ENCODE data around the gene MYO1G. TPM values are rescaled to one million over a fixed set of nuclear protein-coding genes. Genes with fewer than 3 reads are reported as not detected.

The MYO1G gene
- total RNA-seq, 1 donor from 2014 or later: 154 TPM

GRCh38 chr7:44960011-44960580 is 18.7 kb downstream of the MYO1G start:
- no peak for TF ChIP-seq CTCF (IDR thresholded peaks at IDR 0.05)
- Mint-ChIP-seq H3K4me3 (no peak overlapping the region), H3K4me1 (peaks cover 17% of the 10 kb centered on the region), H3K9me3 (no peaks in the 10 kb centered on the region), H3K36me3 (ENCODE audit: low read depth) (peaks cover 13% of the 10 kb centered on the region), H3K27ac (peak overlapping the region; percentile 30), H3K27me3 (no peaks in the 10 kb centered on the region)
- DNase-seq (no peak), ATAC-seq (ENCODE audit: low read depth) (no peak)
- ChIA-PET CTCF (no interaction called here), POLR2A (interaction anchor here (1.0 to 1.3 kb wide), 2 partner anchors 39 to 74 kb away, joined by 3 to 5 read pairs; partner anchors contain the start of gene PURB)
- intact Hi-C loops (cut with micrococcal nuclease): no loop called here

GRCh38 chr7:44959433-44959951 is 19.3 kb downstream of the MYO1G start:
- no peak for DNase-seq

GRCh38 chr7:44958645-44959344 is 20.0 kb downstream of the MYO1G start:
- no peak overlapping the region for H3K4me3 Mint-ChIP-seq
- intact Hi-C loops (cut with micrococcal nuclease): no loop called here
- H3K9me3 Mint-ChIP-seq: no peaks in the 10 kb centered on the region
- DNase-seq (no peak), ATAC-seq (ENCODE audit: low read depth) (no peak)
- ChIA-PET CTCF (no interaction called here), POLR2A (interaction anchor here (0.7 kb wide), 2 partner anchors 46 to 151 kb away, joined by 3 read pairs; no protein-coding TSS in a partner anchor)
- H3K36me3 Mint-ChIP-seq (ENCODE audit: low read depth): peaks cover 10% of the 10 kb centered on the region
- peaks cover 17% of the 10 kb centered on the region for H3K4me1 Mint-ChIP-seq
- no peak overlapping the region for H3K27ac Mint-ChIP-seq
- no peak for TF ChIP-seq CTCF (IDR thresholded peaks at IDR 0.05)
- no peaks in the 10 kb centered on the region for H3K27me3 Mint-ChIP-seq

More at GRCh38 chr7:44959433-44959951, 19.3 kb downstream of the MYO1G start:
- H3K36me3 Mint-ChIP-seq (ENCODE audit: low read depth): peaks cover 10% of the 10 kb centered on the region
- no peak overlapping the region for H3K4me3 Mint-ChIP-seq
- peak; percentile 20 for ATAC-seq (ENCODE audit: low read depth)
- peaks cover 17% of the 10 kb centered on the region for H3K4me1 Mint-ChIP-seq
- no peaks in the 10 kb centered on the region for H3K27me3 Mint-ChIP-seq
- ChIA-PET CTCF (no interaction called here), POLR2A (interaction anchor here (0.7 to 1.0 kb wide), 2 partner anchors 45 to 74 kb away, joined by 3 read pairs; partner anchors contain the start of gene PURB)
- no peak for TF ChIP-seq CTCF (IDR thresholded peaks at IDR 0.05)
- H3K9me3 Mint-ChIP-seq: no peaks in the 10 kb centered on the region
- intact Hi-C loops (cut with micrococcal nuclease): no loop called here
- peak overlapping the region; percentile 25 for H3K27ac Mint-ChIP-seq

GRCh38 chr7:44956157-44956766 is 22.6 kb downstream of the MYO1G start:
- H3K9me3 Mint-ChIP-seq: no peaks in the 10 kb centered on the region
- ATAC-seq (ENCODE audit: low read depth) (no peak), DNase-seq (no peak)
- H3K4me3 Mint-ChIP-seq: no peak overlapping the region
- H3K27me3 Mint-ChIP-seq: no peaks in the 10 kb centered on the region
- ChIA-PET CTCF (no interaction called here), POLR2A (interaction anchor here (0.5 to 1.1 kb wide), 3 partner anchors 12 to 52 kb away, joined by 3 read pairs; no protein-coding TSS in a partner anchor)
- intact Hi-C loops (cut with micrococcal nuclease): no loop called here
- peaks cover 3% of the 10 kb centered on the region for H3K36me3 Mint-ChIP-seq (ENCODE audit: low read depth)
- no peak for TF ChIP-seq CTCF (IDR thresholded peaks at IDR 0.05)
- H3K27ac Mint-ChIP-seq: no peak overlapping the region
- H3K4me1 Mint-ChIP-seq: peaks cover 17% of the 10 kb centered on the region

GRCh38 chr7:44955733-44956132 is 23.1 kb downstream of the MYO1G start:
- intact Hi-C loops (cut with micrococcal nuclease): no loop called here
- no peak overlapping the region for H3K4me3 Mint-ChIP-seq
- ChIA-PET CTCF (no interaction called here), POLR2A (interaction anchor here (0.5 to 1.1 kb wide), 3 partner anchors 9 to 52 kb away, joined by 3 read pairs; no protein-coding TSS in a partner anchor)
- H3K9me3 Mint-ChIP-seq: no peaks in the 10 kb centered on the region
- DNase-seq (no peak), ATAC-seq (ENCODE audit: low read depth) (no peak)
- peaks cover 17% of the 10 kb centered on the region for H3K4me1 Mint-ChIP-seq
- no peaks in the 10 kb centered on the region for H3K27me3 Mint-ChIP-seq
- peaks cover 3% of the 10 kb centered on the region for H3K36me3 Mint-ChIP-seq (ENCODE audit: low read depth)
- H3K27ac Mint-ChIP-seq: no peak overlapping the region
- TF ChIP-seq CTCF (IDR thresholded peaks at IDR 0.05): no peak

All from activated B cell treated with CpG ODN at 0.5 μM for 24 hours (primary cell).